ENCODE data around the gene ADRA2C.

DNA sequence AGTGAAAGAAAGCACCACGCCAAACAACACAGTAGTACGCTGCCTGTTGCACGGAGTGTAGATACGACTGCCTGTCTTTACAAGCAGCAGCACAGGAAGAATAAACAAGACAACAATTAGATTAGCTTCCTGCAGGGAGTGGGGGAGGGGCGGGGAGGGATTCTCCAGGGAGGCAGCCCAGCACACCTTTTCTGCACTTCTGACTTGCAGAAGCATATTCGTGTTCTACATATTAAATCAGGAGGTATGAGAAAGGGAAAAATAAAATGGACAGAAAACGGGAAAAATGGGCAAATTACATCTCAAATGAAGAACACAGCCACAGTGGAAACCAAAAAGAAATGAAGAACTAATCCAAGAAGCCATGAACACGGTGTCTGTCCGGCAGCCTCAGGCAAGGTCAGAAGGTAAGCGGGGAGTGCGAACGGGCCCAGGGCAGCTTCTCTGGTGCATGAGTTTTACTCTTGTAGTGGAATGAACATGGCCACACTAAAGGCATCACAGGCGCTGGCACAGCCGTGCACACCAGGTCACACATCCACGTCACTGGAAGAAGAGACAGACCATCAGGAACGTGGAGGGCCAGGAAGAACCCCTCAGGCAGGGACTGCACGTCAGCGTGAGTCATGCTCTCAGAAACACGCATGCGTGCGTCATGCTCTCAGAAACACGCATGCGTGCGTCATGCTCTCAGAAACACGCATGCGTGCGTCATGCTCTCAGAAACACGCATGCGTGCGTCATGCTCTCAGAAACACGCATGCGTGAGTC lies 20.1 kb upstream of the ADRA2C start:
- TF ChIP-seq, protein P1, sequence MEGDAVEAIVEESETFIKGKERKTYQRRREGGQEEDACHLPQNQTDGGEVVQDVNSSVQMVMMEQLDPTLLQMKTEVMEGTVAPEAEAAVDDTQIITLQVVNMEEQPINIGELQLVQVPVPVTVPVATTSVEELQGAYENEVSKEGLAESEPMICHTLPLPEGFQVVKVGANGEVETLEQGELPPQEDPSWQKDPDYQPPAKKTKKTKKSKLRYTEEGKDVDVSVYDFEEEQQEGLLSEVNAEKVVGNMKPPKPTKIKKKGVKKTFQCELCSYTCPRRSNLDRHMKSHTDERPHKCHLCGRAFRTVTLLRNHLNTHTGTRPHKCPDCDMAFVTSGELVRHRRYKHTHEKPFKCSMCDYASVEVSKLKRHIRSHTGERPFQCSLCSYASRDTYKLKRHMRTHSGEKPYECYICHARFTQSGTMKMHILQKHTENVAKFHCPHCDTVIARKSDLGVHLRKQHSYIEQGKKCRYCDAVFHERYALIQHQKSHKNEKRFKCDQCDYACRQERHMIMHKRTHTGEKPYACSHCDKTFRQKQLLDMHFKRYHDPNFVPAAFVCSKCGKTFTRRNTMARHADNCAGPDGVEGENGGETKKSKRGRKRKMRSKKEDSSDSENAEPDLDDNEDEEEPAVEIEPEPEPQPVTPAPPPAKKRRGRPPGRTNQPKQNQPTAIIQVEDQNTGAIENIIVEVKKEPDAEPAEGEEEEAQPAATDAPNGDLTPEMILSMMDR (IDR thresholded peaks at IDR 0.05) = no peak
- no peak for TF ChIP-seq ZFX (IDR thresholded peaks at IDR 0.05; ENCODE audit: borderline replicate concordance)
